HG03159 (cell line): ENCODE results near the gene LPP.

Experiments used
- ATAC-seq: cut with Tn5 transposase; IDR thresholded peaks from one replicate; pipeline ENCODE4 v1.9.1; 2021; ENCODE audit warnings: mild to moderate bottlenecking, moderate library complexity; ENCODE audit not compliant: unreplicated experiment

Gene LPP

GRCh38 chr3:188807006-188807405, 653.0 kb downstream of the LPP start:
- no peak for ATAC-seq

- no peak for ATAC-seq
Observed at GRCh38 chr3:188812198-188812597, 658.2 kb downstream of the LPP start.

GRCh38 chr3:188814581-188814980, 660.6 kb downstream of the LPP start:
- ATAC-seq = no peak

- no peak for ATAC-seq
Observed at GRCh38 chr3:188817103-188817934, 663.4 kb downstream of the LPP start.

GRCh38 chr3:188817935-188818269, 663.9 kb downstream of the LPP start:
- ATAC-seq = no peak

- no peak for ATAC-seq
Observed at GRCh38 chr3:188818282-188818681, 664.3 kb downstream of the LPP start.

GRCh38 chr3:188819939-188820338, 666.0 kb downstream of the LPP start:
- no peak for ATAC-seq

GRCh38 chr3:188822004-188822403, 668.0 kb downstream of the LPP start:
- no peak for ATAC-seq

GRCh38 chr3:188822411-188822810, 668.5 kb downstream of the LPP start:
- ATAC-seq = no peak

GRCh38 chr3:188824566-188824965, 670.6 kb downstream of the LPP start:
- no peak for ATAC-seq

GRCh38 chr3:188825901-188826300, 671.9 kb downstream of the LPP start:
- ATAC-seq = no peak

GRCh38 chr3:188826574-188826973, 672.6 kb downstream of the LPP start:
- ATAC-seq = no peak

GRCh38 chr3:188827103-188827502, 673.1 kb downstream of the LPP start:
- no peak for ATAC-seq

GRCh38 chr3:188827576-188827975, 673.6 kb downstream of the LPP start:
- no peak for ATAC-seq

- no peak for ATAC-seq
Observed at GRCh38 chr3:188829130-188829529, 675.2 kb downstream of the LPP start.

- ATAC-seq = no peak
Observed at GRCh38 chr3:188829576-188829975, 675.6 kb downstream of the LPP start.

- ATAC-seq = no peak
Observed at GRCh38 chr3:188830893-188831292, 676.9 kb downstream of the LPP start.

GRCh38 chr3:188832146-188832545, 678.2 kb downstream of the LPP start:
- ATAC-seq = no peak

GRCh38 chr3:188832961-188833721, 679.2 kb downstream of the LPP start:
- ATAC-seq = no peak

GRCh38 chr3:188834349-188834748, 680.4 kb downstream of the LPP start:
- no peak for ATAC-seq

- ATAC-seq = no peak
Observed at GRCh38 chr3:188839187-188839695, 685.3 kb downstream of the LPP start.

- no peak for ATAC-seq
Observed at GRCh38 chr3:188840290-188840689, 686.3 kb downstream of the LPP start.
